GM23338 (cell line): Measurements from ENCODE around the gene KCNH4. TPM values are rescaled to one million over a fixed set of nuclear protein-coding genes. Genes with fewer than 3 reads are reported as not detected.
A peak's percentile ranks its signal among the peaks of the same experiment; 100 is the strongest.

Experiments
- ATAC-seq: fragments of 200-7000 bp; cut with Tn5 transposase; 3 replicates; pipeline ENCODE4 v1.9.1; 2020
- DNase-seq: peaks from one replicate; pipeline ENCODE4 v3.0.0-alpha.2; 2015; ENCODE audit warnings: low spot score
- H2AFZ ChIP-seq: fragments of 200-600 bp; sonication (generic); 2 replicates; pipeline ENCODE4 v1.8.0; 2016; ENCODE audit warnings: antibody characterized with exemption, mild to moderate bottlenecking, moderate library complexity
- H3F3A ChIP-seq: fragments of 200-600 bp; sonication (generic); replicated peaks from 2 replicates; pipeline ENCODE4 v1.8.0; 2017; ENCODE audit warnings: antibody characterized with exemption, mixed run types, low read depth
- H3K27ac ChIP-seq: fragments of 200-600 bp; sonication (generic); 2 replicates; pipeline ENCODE4 v1.6.1; 2016; ENCODE audit warnings: low read depth
- H3K27me3 ChIP-seq: fragments of 200-600 bp; sonication (generic); 2 replicates; pipeline ENCODE4 v1.8.0; 2016; ENCODE audit warnings: mild to moderate bottlenecking, mixed run types, moderate library complexity; ENCODE audit not compliant: insufficient read depth
- H3K36me3 ChIP-seq: fragments of 200-600 bp; sonication (generic); 2 replicates; pipeline ENCODE4 v1.8.0; 2016; ENCODE audit warnings: mild to moderate bottlenecking; ENCODE audit not compliant: insufficient read depth
- H3K4me1 ChIP-seq: fragments of 200-600 bp; sonication (generic); 2 replicates; pipeline ENCODE4 v1.8.0; 2016; ENCODE audit warnings: mild to moderate bottlenecking, moderate library complexity; ENCODE audit not compliant: insufficient read depth
- H3K4me2 ChIP-seq: fragments of 200-600 bp; sonication (generic); 2 replicates; pipeline ENCODE4 v1.7.1; 2017; ENCODE audit warnings: mixed run types
- H3K4me3 ChIP-seq: fragments of 200-600 bp; sonication (generic); 2 replicates; pipeline ENCODE4 v1.6.1; 2016; ENCODE audit warnings: mixed run types
- H3K79me2 ChIP-seq: fragments of 200-600 bp; sonication (generic); replicated peaks from 2 replicates; pipeline ENCODE4 v1.8.0; 2017; ENCODE audit warnings: mild to moderate bottlenecking; ENCODE audit not compliant: insufficient read depth
- H3K9me2 ChIP-seq: fragments of 200-600 bp; sonication (generic); 2 replicates; pipeline ENCODE4 v1.8.0; 2017; ENCODE audit not compliant: insufficient read depth
- H4K20me1 ChIP-seq: fragments of 200-600 bp; sonication (generic); replicated peaks from 2 replicates; pipeline ENCODE4 v1.8.0; 2017; ENCODE audit warnings: mild to moderate bottlenecking; ENCODE audit not compliant: insufficient read depth
- H3K27ac Mint-ChIP-seq: 2 replicates; pipeline ENCODE4 v1.8.0; 2020; ENCODE audit warnings: inconsistent platforms, mild to moderate bottlenecking, moderate library complexity, mixed read lengths
- H3K27me3 Mint-ChIP-seq: 3 replicates; pipeline ENCODE4 v1.8.0; 2022; ENCODE audit warnings: low read depth, mild to moderate bottlenecking, moderate library complexity, mixed read lengths, inconsistent platforms; ENCODE audit not compliant: insufficient read depth, poor library complexity
- H3K36me3 Mint-ChIP-seq: 3 replicates; pipeline ENCODE4 v1.8.0; 2021; ENCODE audit warnings: low read depth, mild to moderate bottlenecking, inconsistent platforms, moderate library complexity, mixed read lengths
- H3K4me1 Mint-ChIP-seq: 3 replicates; pipeline ENCODE4 v1.8.0; 2020; ENCODE audit warnings: mild to moderate bottlenecking, inconsistent platforms, mixed read lengths
- H3K4me3 Mint-ChIP-seq: 3 replicates; pipeline ENCODE4 v1.8.0; 2021; ENCODE audit warnings: moderate library complexity, mild to moderate bottlenecking, inconsistent platforms, mixed read lengths
- H3K9me3 Mint-ChIP-seq: 3 replicates; pipeline ENCODE4 v1.8.0; 2020; ENCODE audit warnings: moderate library complexity, mild to moderate bottlenecking, inconsistent platforms, mixed read lengths
- CREB1 ChIP-seq: fragments of 250-450 bp; sonication (Bioruptor Pico); IDR thresholded peaks from 2 replicates; pipeline ENCODE4 v1.5.0; 2020; ENCODE audit warnings: low read depth, mild to moderate bottlenecking, moderate library complexity
- CTCF ChIP-seq, 2 experiments: fragments of 200-600 bp in 1 of 2; sonication (generic) in 1 of 2; conservative IDR thresholded peaks; 2 replicates each; pipeline versions ENCODE4 v1.5.1 to v1.6.1; 2016 to 2017; ENCODE audit warnings: antibody characterized with exemption in 2 of 2, low read depth in 2 of 2, mild to moderate bottlenecking in 2 of 2, moderate library complexity in 1 of 2
- ETS1 ChIP-seq: IDR thresholded peaks from 2 replicates; pipeline ENCODE4 v1.6.1; 2016; ENCODE audit warnings: antibody characterized with exemption
- EZH2 ChIP-seq: fragments of 200-600 bp; sonication (generic); IDR thresholded peaks from one replicate; pipeline ENCODE4 v1.8.0; 2017; ENCODE audit warnings: antibody characterized with exemption, mild to moderate bottlenecking, low read depth; ENCODE audit not compliant: unreplicated experiment
- EZH2phosphoT487 ChIP-seq: fragments of 200-600 bp; sonication (generic); IDR thresholded peaks from one replicate; pipeline ENCODE4 v1.8.1; 2018; ENCODE audit warnings: antibody characterized with exemption; ENCODE audit not compliant: unreplicated experiment
- JUNB ChIP-seq: IDR thresholded peaks from one replicate; pipeline ENCODE4 v1.6.1; 2016; ENCODE audit warnings: antibody characterized with exemption; ENCODE audit not compliant: unreplicated experiment
- NANOG ChIP-seq: IDR thresholded peaks from 2 replicates; pipeline ENCODE4 v1.6.1; 2016; ENCODE audit warnings: antibody characterized with exemption, borderline replicate concordance
- POLR2AphosphoS5 ChIP-seq: IDR thresholded peaks from 2 replicates; pipeline ENCODE4 v1.6.1; 2016; ENCODE audit warnings: antibody characterized with exemption, low read depth
- STAT1 ChIP-seq: IDR thresholded peaks from one replicate; pipeline ENCODE4 v1.6.1; 2016; ENCODE audit warnings: antibody characterized with exemption; ENCODE audit not compliant: unreplicated experiment
- ZNF114 ChIP-seq: fragments of 250-450 bp; sonication (Bioruptor Pico); IDR thresholded peaks from 2 replicates; pipeline ENCODE4 v1.5.0; 2020; ENCODE audit warnings: mild to moderate bottlenecking, moderate library complexity
- ZNF331 ChIP-seq: fragments of 250-450 bp; sonication (Bioruptor Pico); IDR thresholded peaks from 2 replicates; pipeline ENCODE4 v1.5.0; 2020; ENCODE audit warnings: low read depth, mild to moderate bottlenecking, moderate library complexity
- polyA plus RNA-seq: library from polyadenylated mRNA; unstranded; fragments of >200 nt; fragmentation: Nextera tagmentation; extraction: Ambion mirVana; gene quantifications from 2 replicates; pipeline ENCODE4 v1.2.1, GENCODE V29; 2016
- total RNA-seq: library from RNA; depleted of rRNA; stranded (reverse); fragments of >200 nt; shearing (Covaris generic); gene quantifications from 2 replicates; pipeline ENCODE4 v1.2.3, GENCODE V29; 2014
- TF ChIP-seq, protein P1 (sequence below): IDR thresholded peaks from one replicate; pipeline ENCODE4 v1.6.1; 2018; ENCODE audit warnings: antibody characterized with exemption; ENCODE audit not compliant: unreplicated experiment

The KCNH4 gene
- total and polyA plus RNA-seq, 2 experiments from 2014 or later, result 0.08 to 0.49 TPM

DNA sequence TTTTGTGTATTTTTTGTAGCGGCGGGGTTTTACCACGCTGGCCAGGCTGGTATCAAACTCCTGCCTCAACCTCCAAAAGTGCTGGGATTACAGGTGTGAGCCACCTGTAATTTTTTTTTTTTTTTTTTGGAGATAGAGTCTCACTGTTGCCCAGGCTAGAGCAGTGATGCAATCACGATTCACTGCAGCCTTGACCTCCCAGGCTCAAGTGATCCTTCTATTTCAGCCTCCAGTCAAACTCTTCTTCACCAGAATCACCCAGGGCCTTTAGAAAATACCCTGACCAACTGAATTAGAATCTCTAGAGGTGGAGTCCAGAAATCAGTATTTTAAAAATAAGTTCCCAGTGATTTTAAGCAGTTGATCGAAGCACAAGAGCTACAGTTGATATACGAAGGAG is 45.8 kb downstream of the KCNH4 start (continued):
- TF ChIP-seq, protein P1, sequence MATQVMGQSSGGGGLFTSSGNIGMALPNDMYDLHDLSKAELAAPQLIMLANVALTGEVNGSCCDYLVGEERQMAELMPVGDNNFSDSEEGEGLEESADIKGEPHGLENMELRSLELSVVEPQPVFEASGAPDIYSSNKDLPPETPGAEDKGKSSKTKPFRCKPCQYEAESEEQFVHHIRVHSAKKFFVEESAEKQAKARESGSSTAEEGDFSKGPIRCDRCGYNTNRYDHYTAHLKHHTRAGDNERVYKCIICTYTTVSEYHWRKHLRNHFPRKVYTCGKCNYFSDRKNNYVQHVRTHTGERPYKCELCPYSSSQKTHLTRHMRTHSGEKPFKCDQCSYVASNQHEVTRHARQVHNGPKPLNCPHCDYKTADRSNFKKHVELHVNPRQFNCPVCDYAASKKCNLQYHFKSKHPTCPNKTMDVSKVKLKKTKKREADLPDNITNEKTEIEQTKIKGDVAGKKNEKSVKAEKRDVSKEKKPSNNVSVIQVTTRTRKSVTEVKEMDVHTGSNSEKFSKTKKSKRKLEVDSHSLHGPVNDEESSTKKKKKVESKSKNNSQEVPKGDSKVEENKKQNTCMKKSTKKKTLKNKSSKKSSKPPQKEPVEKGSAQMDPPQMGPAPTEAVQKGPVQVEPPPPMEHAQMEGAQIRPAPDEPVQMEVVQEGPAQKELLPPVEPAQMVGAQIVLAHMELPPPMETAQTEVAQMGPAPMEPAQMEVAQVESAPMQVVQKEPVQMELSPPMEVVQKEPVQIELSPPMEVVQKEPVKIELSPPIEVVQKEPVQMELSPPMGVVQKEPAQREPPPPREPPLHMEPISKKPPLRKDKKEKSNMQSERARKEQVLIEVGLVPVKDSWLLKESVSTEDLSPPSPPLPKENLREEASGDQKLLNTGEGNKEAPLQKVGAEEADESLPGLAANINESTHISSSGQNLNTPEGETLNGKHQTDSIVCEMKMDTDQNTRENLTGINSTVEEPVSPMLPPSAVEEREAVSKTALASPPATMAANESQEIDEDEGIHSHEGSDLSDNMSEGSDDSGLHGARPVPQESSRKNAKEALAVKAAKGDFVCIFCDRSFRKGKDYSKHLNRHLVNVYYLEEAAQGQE, result no peak
- TF ChIP-seq EZH2 (no peak), POLR2AphosphoS5 (no peak), STAT1 (no peak), CTCF (conservative IDR thresholded peaks at IDR 0.05; ENCODE audit: low read depth in 2 of 2) (no peak), JUNB (no peak), ZNF114 (CRISPR knock-in tag) (no peak), ETS1 (no peak)

DNA sequence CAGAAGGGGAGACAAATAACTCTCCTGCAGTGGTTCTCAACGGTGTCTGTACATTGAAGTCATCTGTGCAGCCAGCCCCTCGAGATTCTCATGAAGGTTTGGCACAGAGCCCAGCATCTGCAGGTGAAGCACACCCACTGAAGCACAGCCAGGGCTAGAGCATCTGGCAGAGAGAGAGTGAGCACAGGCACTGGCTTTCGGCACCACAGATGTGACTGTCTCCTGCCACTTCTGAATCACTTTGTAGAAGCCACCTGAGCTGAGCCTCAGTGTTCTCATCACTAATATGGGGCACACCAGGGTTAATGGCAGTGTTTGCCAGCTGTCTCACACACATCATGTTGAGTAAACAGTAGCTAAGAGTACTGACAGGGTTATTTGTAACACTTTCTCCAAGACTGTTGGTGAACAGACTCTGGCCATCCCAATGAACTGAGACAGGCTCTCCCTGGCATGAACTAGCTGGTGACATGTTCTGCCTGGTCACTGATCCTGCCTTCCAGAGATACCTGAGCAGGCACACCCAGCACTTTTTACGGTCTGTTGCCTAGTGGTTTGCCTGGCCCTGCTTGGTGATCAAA is 47.4 kb downstream of the KCNH4 start:
- H3K27ac Mint-ChIP-seq, result peak overlapping the region; percentile 15; the same call in 1 of the 2 replicates
- H3K27ac ChIP-seq, result no peak overlapping the region
- no peaks in the 10 kb centered on the region for H3K27me3 ChIP-seq
- no peak for ATAC-seq
- H3K9me3 Mint-ChIP-seq, result no peaks in the 10 kb centered on the region
- H3K4me3 Mint-ChIP-seq, result no peak overlapping the region
- no peak for TF ChIP-seq ETS1
- TF ChIP-seq STAT1, result no peak
- TF ChIP-seq JUNB, result no peak
- TF ChIP-seq EZH2, result no peak
- TF ChIP-seq POLR2AphosphoS5, result no peak
- TF ChIP-seq, protein P1, result no peak
- TF ChIP-seq NANOG, result no peak
- TF ChIP-seq CTCF (conservative IDR thresholded peaks at IDR 0.05; ENCODE audit: low read depth in 2 of 2), result no peak
- TF ChIP-seq CREB1 (CRISPR knock-in tag), result no peak
- no peak for TF ChIP-seq EZH2phosphoT487
- no peak for TF ChIP-seq ZNF331
- DNase-seq, result no peak
- no peak overlapping the region for H3K4me3 ChIP-seq
- no peaks in the 10 kb centered on the region for H3K9me2 ChIP-seq
- no peak overlapping the region for H2AFZ ChIP-seq
- H3K4me1 Mint-ChIP-seq, result peaks cover 33% of the 10 kb centered on the region
- H3K4me1 ChIP-seq, result peaks cover 10% of the 10 kb centered on the region; the same call in 1 of the 2 replicates
- H3K27me3 Mint-ChIP-seq, result peaks cover 12% of the 10 kb centered on the region
- peaks cover 13% of the 10 kb centered on the region for H4K20me1 ChIP-seq
- peaks cover 65% of the 10 kb centered on the region for H3K79me2 ChIP-seq
- 0 out of 2 replicates have a peak, but pooled peaks cover 4% of the 10 kb centered on the region for H3F3A ChIP-seq
- H3K36me3 Mint-ChIP-seq, result peaks cover 21% of the 10 kb centered on the region
- no peaks in the 10 kb centered on the region; the same call in none of the 2 replicates for H3K36me3 ChIP-seq
- H3K4me2 ChIP-seq, result no peak overlapping the region
